Astrocyte of the spinal cord (primary cell): Measurements from ENCODE around the gene C8G.

Source experiments
- DNase-seq: peaks from one replicate; pipeline ENCODE4 v3.0.0; 2011; ENCODE audit warnings: low read depth, low spot score
- H3K4me3 ChIP-seq: 2 replicates; pipeline ENCODE4 v1.5.1; 2011; ENCODE audit warnings: low read depth, mild to moderate bottlenecking, low read length, moderate library complexity
- in situ Hi-C: cut with HindIII; loops from 2 replicates; pipeline ENCODE4 v1.10.0; 2017; ENCODE audit warnings: low sequenced_read_pairs
- TF ChIP-seq, protein P1 (sequence below): IDR thresholded peaks from 2 replicates; pipeline ENCODE4 v1.5.1; 2012; ENCODE audit warnings: low read depth, mild to moderate bottlenecking, low read length, inconsistent platforms

C8G gene

DNA sequence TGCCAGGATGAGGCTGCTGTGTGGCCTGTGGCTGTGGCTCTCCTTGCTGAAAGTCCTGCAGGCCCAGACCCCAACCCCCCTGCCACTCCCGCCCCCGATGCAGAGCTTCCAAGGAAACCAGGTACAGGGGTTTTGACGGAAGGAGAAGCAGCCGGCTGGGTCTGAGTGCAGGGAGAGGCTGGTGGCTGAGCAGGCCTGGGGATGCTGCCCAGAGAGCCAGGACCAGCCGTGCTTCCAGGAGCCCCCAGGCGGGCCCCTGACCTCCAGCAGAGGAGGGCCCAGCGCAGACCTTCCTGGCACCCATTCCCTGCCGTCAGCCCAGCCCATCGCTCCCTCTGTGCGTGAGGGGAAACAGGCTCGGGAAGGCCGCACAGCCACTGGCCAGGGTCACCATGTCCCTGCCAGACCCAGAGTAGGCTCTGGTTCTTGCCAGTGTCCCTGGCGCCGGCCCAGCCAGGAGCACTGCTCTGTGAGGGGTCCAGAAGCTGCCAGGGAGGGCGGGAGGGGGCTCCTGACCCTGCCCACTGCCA is 7.3 kb downstream of the C8G start:
- in situ Hi-C loops: no loop called here
- TF ChIP-seq, protein P1, sequence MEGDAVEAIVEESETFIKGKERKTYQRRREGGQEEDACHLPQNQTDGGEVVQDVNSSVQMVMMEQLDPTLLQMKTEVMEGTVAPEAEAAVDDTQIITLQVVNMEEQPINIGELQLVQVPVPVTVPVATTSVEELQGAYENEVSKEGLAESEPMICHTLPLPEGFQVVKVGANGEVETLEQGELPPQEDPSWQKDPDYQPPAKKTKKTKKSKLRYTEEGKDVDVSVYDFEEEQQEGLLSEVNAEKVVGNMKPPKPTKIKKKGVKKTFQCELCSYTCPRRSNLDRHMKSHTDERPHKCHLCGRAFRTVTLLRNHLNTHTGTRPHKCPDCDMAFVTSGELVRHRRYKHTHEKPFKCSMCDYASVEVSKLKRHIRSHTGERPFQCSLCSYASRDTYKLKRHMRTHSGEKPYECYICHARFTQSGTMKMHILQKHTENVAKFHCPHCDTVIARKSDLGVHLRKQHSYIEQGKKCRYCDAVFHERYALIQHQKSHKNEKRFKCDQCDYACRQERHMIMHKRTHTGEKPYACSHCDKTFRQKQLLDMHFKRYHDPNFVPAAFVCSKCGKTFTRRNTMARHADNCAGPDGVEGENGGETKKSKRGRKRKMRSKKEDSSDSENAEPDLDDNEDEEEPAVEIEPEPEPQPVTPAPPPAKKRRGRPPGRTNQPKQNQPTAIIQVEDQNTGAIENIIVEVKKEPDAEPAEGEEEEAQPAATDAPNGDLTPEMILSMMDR: no peak
- DNase-seq: no peak
- H3K4me3 ChIP-seq: no peak overlapping the region

DNA sequence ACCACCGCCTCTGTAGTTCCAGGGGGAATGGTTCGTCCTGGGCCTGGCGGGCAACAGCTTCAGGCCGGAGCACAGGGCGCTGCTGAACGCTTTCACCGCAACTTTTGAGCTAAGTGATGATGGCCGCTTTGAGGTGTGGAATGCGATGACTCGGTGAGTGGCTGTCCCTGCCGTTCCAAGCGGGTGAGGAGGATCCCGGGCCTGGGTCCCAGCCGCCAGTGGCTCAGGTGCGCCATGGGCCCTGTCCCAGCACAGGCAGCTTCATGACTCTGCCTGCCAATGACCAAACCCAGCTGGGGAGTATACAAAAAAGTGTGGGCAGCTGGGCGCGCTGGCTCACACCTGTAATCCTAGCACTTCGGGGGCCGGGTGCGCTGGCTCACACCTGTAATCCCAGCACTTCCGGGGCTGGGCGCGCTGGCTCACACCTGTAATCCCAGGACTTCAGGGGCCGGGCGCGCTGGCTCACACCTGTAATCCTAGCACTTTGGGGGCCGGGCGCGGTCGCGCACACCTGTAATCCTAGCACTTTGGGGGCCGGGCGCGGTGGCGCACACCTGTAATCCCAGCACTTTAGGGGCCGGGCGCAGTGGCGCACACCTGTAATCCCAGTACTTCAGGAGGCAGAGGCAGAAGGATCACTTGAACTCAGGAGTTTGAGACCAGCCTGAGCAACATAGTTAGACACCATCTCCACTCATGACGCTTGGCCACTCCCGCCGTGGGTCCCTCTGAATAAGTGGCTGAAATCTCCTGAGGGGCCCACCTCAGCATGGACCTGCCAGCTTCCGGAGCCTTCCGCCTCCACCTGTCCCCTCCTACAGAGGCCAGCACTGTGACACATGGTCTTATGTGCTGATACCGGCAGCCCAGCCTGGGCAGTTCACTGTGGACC is 8.1 kb downstream of the C8G start:
- in situ Hi-C loops: no loop called here
- TF ChIP-seq, protein P1: no peak

GRCh38 chr9:136953771-136954269 is 8.8 kb downstream of the C8G start:
- DNase-seq: no peak
- H3K4me3 ChIP-seq: no peak overlapping the region
- in situ Hi-C loops: no loop called here
- TF ChIP-seq, protein P1: no peak

More for the DNA sequence above, 8.1 kb downstream of the C8G start:
- H3K4me3 ChIP-seq: no peak overlapping the region
- no peak for DNase-seq

DNA sequence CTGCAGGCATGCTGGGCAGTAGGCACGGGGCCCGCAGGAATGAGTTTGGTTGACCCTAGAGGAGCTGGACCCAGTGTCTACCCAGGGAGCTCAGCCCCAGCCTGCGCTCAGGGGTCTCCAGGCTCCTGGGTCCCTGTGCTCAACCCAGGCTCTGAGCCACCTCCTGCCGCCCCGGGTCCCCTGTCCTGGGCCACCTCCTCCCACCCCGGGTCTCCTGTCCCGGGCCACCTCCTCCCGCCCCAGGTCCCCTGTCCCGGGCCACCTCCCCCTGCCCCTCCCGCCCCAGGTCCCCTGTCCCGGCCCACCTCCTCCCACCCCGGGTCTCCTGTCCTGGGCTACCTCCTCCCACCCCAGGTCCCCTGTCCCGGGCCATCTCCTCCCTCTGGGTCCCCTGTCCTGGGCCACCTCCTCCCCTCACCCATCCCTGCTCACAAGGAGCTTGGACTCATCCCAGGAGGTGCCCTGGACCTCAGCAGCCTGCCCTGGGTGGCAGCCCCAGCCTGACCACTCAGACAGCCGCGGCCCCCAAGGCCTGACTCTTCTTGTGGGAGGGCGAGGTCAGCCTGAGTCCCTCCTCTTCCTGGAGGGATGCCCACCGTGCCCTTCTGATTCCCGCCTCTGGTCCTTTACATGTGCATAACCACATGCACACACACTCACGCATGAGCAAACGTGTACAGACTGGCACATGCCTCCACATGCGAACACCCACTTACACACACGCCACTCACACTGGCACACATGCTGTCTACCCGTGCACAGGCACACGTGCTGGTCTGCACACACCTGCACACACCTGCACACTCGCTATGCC is 9.4 kb downstream of the C8G start:
- DNase-seq: no peak
- no peak overlapping the region for H3K4me3 ChIP-seq
- in situ Hi-C loops: no loop called here
- TF ChIP-seq, protein P1: no peak

- in situ Hi-C loops: no loop called here
- no peak overlapping the region for H3K4me3 ChIP-seq
- TF ChIP-seq, protein P1: no peak
- DNase-seq: no peak
Measured at GRCh38 chr9:136955202-136955942, 10.3 kb downstream of the C8G start.

- no peak overlapping the region for H3K4me3 ChIP-seq
- TF ChIP-seq, protein P1: no peak
- in situ Hi-C loops: no loop called here
- no peak for DNase-seq
Measured at GRCh38 chr9:136955943-136956335, 10.9 kb downstream of the C8G start.
